Uterus (tissue), 4 donors: Measurements from ENCODE around the gene SIN3A. TPM values are rescaled to one million over a fixed set of nuclear protein-coding genes. Genes with fewer than 3 reads are reported as not detected.
"Not testable (repeated sequence)": the region's sequence is repeated elsewhere in the genome, so short reads cannot be mapped to it uniquely, and the experiment has no call there.

ENCODE experiments used
- DNase-seq, 2 donors: peaks; one replicate each; pipeline ENCODE4 v3.0.0-alpha.2; 2019 to 2020
- H3K27ac ChIP-seq, 2 donors: fragments of 200-600 bp; sonication (generic); 1 replicate in 1 of 2; 2 replicates in 1 of 2; pipeline ENCODE4 v1.5.1; 2016 to 2018
- H3K27me3 ChIP-seq, 2 donors: fragments of 200-600 bp; sonication (generic); one replicate each; pipeline ENCODE4 v1.5.1; 2018 to 2019; ENCODE audit warnings: control low read depth in 1 of 2
- H3K36me3 ChIP-seq, 2 donors: fragments of 200-600 bp; sonication (generic); one replicate each; pipeline ENCODE4 v1.5.1; 2019; ENCODE audit warnings: control low read depth in 1 of 2
- H3K4me1 ChIP-seq, 2 donors: fragments of 200-600 bp; sonication (generic); one replicate each; pipeline ENCODE4 v1.5.1; 2018 to 2019; ENCODE audit warnings: control low read depth in 1 of 2
- H3K4me3 ChIP-seq, 2 donors: fragments of 200-600 bp; sonication (generic); 1 replicate in 1 of 2; 2 replicates in 1 of 2; pipeline ENCODE4 v1.5.1; 2018 to 2019; ENCODE audit warnings: mild to moderate bottlenecking in 1 of 2
- H3K9me3 ChIP-seq, 2 donors: fragments of 200-600 bp; sonication (generic); one replicate each; pipeline ENCODE4 v1.5.1; 2019; ENCODE audit warnings: control low read depth in 1 of 2
- CTCF ChIP-seq, 4 experiments: fragments of 200-600 bp in 2 of 4; fragments of 450-650 bp in 2 of 4; sonication (generic) in 2 of 4; IDR thresholded peaks; one replicate each; pipeline ENCODE4 v1.5.1; 2016 to 2019; ENCODE audit warnings: antibody characterized with exemption in 4 of 4, mild to moderate bottlenecking in 2 of 4, moderate library complexity in 1 of 4
- POLR2A ChIP-seq, 2 donors: fragments of 450-650 bp; IDR thresholded peaks; one replicate each; pipeline ENCODE4 v1.6.1; 2016; ENCODE audit warnings: antibody characterized with exemption in 2 of 2, mild to moderate bottlenecking in 1 of 2, moderate library complexity in 1 of 2
- intact Hi-C: fragments of 100-400 bp; cut with DNase I; formaldehyde crosslinking; loops from one replicate; pipeline ENCODE4 v1.15.1; 2023; ENCODE audit warnings: low total_unique reads
- total RNA-seq, 4 donors: library from RNA; depleted of rRNA in 3 of 4; stranded (reverse); fragments of >200 nt in 3 of 4; gene quantifications; one replicate each; pipeline versions ENCODE4 v1.1.0 to v1.2.4, GENCODE V29; 2014 to 2023
- donor health status: DM: yes; HTN: yes; CAD: no.

The SIN3A gene
- total RNA-seq = 100 to 1,000 TPM in 1 of 4 donors, 10 to 100 TPM in 3; 20.3 to 116 (median 55.2) TPM

DNA sequence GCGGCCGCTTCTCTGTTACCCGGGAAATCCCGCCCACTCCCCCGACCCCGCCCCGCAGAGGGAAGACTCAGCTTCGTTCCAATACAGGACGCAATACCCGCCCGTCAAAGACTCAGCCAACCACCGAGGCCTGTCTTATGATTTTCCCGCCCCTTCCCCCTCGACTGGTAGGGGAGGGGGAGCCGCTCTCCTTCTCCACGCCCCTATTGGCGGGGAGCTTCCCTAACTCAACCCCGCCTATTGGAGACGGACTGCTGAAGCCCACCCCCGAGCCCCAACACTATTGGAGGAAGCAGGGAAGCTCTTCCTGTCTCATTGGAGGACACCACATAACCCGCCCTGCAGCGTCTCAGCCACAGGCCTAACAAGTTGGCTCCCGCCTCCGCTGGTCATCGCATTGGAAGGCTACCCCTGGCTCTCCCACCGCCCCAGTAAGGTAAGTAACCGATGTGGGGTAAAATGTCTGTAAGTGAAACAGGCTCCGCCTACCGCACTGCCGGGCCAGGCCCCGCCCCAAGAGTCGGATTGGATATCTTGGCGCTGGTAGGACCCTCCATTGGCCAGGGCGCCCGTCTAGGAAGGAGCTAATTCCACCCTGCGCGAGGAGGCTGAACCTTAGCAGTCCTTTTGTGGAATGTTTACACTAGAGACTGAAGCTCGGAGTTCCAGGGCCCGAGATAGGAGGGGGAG lies at the start of gene SIN3A:
TSS of gene SIN3A (minus strand) at position 17 of the 690 bp plus-strand sequence. CDS start 21,315 bp downstream, outside the sequence.
- Histone ChIP-seq H3K36me3 (no peaks in the 10 kb centered on the region), H3K27me3 (no peaks in the 10 kb centered on the region), H3K27ac (peak within 1 kb of the TSS; percentile 99 to 100), H3K4me1 (peaks cover 6 to 7% of the 10 kb centered on the region in 2 donors), H3K9me3 (no peaks in the 10 kb centered on the region), H3K4me3 (peak within 1 kb of the TSS; percentile 83 to 97)
- intact Hi-C loops = no loop called here
- peak; percentile 99 to 100 for DNase-seq
- TF ChIP-seq CTCF (IDR thresholded peaks at IDR 0.05) = peak in 1 of 4 experiments; percentile 24
- TF ChIP-seq POLR2A (IDR thresholded peaks at IDR 0.05) = peak; percentile 68 to 90

DNA sequence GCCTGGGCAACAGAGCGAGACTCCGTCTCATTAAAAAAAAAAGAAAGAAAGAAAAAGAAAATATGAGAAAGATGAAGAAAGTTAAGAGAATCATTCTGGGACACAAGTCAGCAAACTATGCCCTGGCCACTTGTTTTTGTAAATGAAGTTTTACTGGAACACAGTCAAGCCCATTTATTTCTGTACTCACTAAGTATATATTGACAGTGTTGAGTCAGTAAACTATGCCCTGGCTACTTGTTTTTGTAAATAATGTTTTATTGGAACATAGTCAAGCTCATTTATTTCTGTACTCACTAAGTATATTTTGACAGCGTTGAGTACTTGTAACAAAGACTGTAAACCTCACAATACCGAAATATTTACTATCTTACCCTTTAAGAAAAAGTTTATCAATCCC lies 42.2 kb upstream of the SIN3A start:
- H3K27ac ChIP-seq = no peak overlapping the region
- intact Hi-C loops = no loop called here
- DNase-seq = no peak
- no peaks in the 10 kb centered on the region for H3K4me1 ChIP-seq
- no peaks in the 10 kb centered on the region for H3K9me3 ChIP-seq
- H3K4me3 ChIP-seq = no peak overlapping the region
- TF ChIP-seq POLR2A (IDR thresholded peaks at IDR 0.05) = no peak
- TF ChIP-seq CTCF (IDR thresholded peaks at IDR 0.05) = no peak
- no peaks in the 10 kb centered on the region for H3K36me3 ChIP-seq
- no peaks in the 10 kb centered on the region for H3K27me3 ChIP-seq

DNA sequence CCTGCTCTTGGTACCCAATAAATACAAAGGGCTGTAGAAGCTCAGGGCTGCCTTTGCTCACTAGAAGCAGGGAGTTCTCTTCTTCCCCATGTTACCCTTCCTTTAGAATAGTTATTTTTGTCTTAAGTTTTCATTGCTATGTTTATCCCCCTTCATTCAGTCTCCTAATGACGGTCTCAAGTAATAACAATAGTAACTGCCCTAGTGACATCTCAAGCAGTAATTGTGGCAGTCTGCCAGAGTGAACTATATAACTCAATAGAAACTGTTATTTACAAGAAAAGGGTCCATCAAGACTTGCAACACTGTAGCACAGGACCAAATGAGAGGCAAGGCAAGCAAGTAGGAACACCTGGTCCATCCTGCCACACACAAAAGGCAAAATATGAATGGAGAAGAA lies 32.5 kb upstream of the SIN3A start:
- H3K4me3 ChIP-seq = no peak overlapping the region
- no peaks in the 10 kb centered on the region for H3K4me1 ChIP-seq
- no peaks in the 10 kb centered on the region for H3K9me3 ChIP-seq
- TF ChIP-seq POLR2A (IDR thresholded peaks at IDR 0.05) (no peak), CTCF (IDR thresholded peaks at IDR 0.05) (no peak)
- no peaks in the 10 kb centered on the region for H3K36me3 ChIP-seq
- H3K27me3 ChIP-seq = no peaks in the 10 kb centered on the region
- no peak for DNase-seq
- H3K27ac ChIP-seq = no peak overlapping the region
- intact Hi-C loops = no loop called here

DNA sequence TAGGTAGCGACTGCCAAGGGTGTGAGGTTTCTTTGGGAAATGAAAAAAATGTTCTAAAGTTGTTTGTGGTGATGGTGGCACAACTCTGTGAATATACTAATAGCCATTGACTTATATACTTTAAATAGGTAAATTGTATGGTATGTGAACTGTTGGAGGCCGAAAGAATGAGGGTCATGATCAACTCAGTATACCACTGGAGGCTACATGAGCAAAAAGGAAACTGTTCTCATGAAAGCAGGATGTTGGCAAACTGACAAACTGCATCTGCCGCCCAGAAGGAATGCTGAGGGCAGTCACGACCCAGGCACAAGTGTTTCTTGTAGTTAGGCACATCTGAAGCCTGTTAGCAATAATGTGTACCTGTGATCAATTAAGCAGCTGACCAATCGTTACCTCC lies 32.1 kb upstream of the SIN3A start:
- H3K27me3 ChIP-seq, DNase-seq, intact Hi-C loops, H3K36me3 ChIP-seq, H3K4me3 ChIP-seq, H3K4me1 ChIP-seq, H3K9me3 ChIP-seq, H3K27ac ChIP-seq: not testable (repeated sequence)

GRCh38 chr15:75483106-75483505 lies 31.6 kb upstream of the SIN3A start:
- no peaks in the 10 kb centered on the region for H3K4me1 ChIP-seq
- TF ChIP-seq CTCF (IDR thresholded peaks at IDR 0.05) (no peak), POLR2A (IDR thresholded peaks at IDR 0.05) (no peak)
- no peaks in the 10 kb centered on the region for H3K27me3 ChIP-seq
- intact Hi-C loops = no loop called here
- no peak overlapping the region for H3K27ac ChIP-seq
- no peaks in the 10 kb centered on the region for H3K9me3 ChIP-seq
- no peak overlapping the region for H3K4me3 ChIP-seq
- no peak for DNase-seq
- no peaks in the 10 kb centered on the region for H3K36me3 ChIP-seq

- H3K4me1 ChIP-seq, H3K9me3 ChIP-seq, intact Hi-C loops, DNase-seq, H3K27ac ChIP-seq, H3K36me3 ChIP-seq, H3K27me3 ChIP-seq, H3K4me3 ChIP-seq: not testable (repeated sequence)
Measured at GRCh38 chr15:75480463-75480862, 29.0 kb upstream of the SIN3A start.
